ENCODE measurements around the gene DNAAF5.
A peak's percentile ranks its signal among the peaks of the same experiment; 100 is the strongest.

The DNAAF5 gene

DNA sequence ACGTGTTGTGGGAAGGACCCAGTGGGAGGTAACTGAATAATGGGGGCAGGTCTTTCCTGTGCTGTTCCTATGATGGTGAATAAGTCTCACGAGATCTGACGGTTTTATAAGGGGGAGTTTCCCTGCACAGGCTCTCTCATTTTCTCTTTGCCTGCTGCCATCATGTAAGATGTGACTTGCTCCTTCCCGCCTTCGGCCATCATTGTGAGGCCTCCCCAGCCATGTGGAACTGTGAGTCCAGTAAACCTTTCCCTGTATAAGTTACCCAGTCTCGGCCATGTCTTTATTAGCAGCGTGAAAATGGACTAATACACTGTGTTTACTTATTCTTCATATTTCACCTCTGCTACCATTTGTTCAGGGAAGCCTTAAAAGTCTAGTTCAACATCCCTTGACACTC is 2.2 kb upstream of the DNAAF5 start:
- no peak overlapping the region for H3K9ac ChIP-seq (ENCODE audit: low read length)
- H3K36me3 ChIP-seq (ENCODE audit: control insufficient read depth in 1 of 2, insufficient read depth in 2 of 2, low read depth in 1 of 2, low read length in 2 of 2) = peaks cover 6 to 8% of the 10 kb centered on the region in 2 experiments
- no peak overlapping the region for H2BK120ac ChIP-seq (ENCODE audit: low read depth, low read length)
- peaks cover 16% of the 10 kb centered on the region for H3K4me1 ChIP-seq (ENCODE audit: control insufficient read depth, insufficient read depth, low read depth, low read length)
- WGBS = 99% methylated on average over 7 of the region's 7 CpGs
- H3K9me3 ChIP-seq (ENCODE audit: control insufficient read depth, low read length) = peaks cover 4% of the 10 kb centered on the region
- H3K27ac ChIP-seq (ENCODE audit: low read length, poor library complexity, severe bottlenecking) = no peak overlapping the region
- no peak overlapping the region for H3K4me3 ChIP-seq (ENCODE audit: insufficient read depth in 1 of 2, low read depth in 1 of 2, low read length in 2 of 2)
- H3K4me2 ChIP-seq (ENCODE audit: low read length, poor library complexity, severe bottlenecking) = no peak overlapping the region
- H2BK5ac ChIP-seq (ENCODE audit: low read depth, low read length, poor library complexity, severe bottlenecking) = no peak overlapping the region
- DNase-seq = no peak
- no peak overlapping the region for H4K91ac ChIP-seq (ENCODE audit: low read length)
- H2AK5ac ChIP-seq (ENCODE audit: low read length, severe bottlenecking) = no peak overlapping the region
- H3K27me3 ChIP-seq (ENCODE audit: control insufficient read depth in 1 of 2, insufficient read depth in 1 of 2, low read length in 2 of 2) = no peaks in the 10 kb centered on the region
- H2AFZ ChIP-seq (ENCODE audit: low read depth, low read length) = no peak overlapping the region
- peaks cover 27% of the 10 kb centered on the region for H3K79me1 ChIP-seq (replicated peaks; ENCODE audit: low read length, poor library complexity, severe bottlenecking)
- no peak overlapping the region for H3K18ac ChIP-seq (ENCODE audit: low read depth in 1 of 2, low read length in 2 of 2)
- H2BK12ac ChIP-seq (ENCODE audit: low read length in 2 of 2) = no peak overlapping the region
- H3K14ac ChIP-seq (ENCODE audit: low read length in 2 of 2) = no peak overlapping the region
- no peak overlapping the region for H3K4ac ChIP-seq (ENCODE audit: low read depth in 1 of 2, low read length in 2 of 2)
- no peak overlapping the region for H3K23ac ChIP-seq (ENCODE audit: low read length in 2 of 2)
- H2BK15ac ChIP-seq (ENCODE audit: low read depth, poor library complexity, severe bottlenecking) = no peak overlapping the region
- H4K8ac ChIP-seq (ENCODE audit: low read length) = no peak overlapping the region

DNA sequence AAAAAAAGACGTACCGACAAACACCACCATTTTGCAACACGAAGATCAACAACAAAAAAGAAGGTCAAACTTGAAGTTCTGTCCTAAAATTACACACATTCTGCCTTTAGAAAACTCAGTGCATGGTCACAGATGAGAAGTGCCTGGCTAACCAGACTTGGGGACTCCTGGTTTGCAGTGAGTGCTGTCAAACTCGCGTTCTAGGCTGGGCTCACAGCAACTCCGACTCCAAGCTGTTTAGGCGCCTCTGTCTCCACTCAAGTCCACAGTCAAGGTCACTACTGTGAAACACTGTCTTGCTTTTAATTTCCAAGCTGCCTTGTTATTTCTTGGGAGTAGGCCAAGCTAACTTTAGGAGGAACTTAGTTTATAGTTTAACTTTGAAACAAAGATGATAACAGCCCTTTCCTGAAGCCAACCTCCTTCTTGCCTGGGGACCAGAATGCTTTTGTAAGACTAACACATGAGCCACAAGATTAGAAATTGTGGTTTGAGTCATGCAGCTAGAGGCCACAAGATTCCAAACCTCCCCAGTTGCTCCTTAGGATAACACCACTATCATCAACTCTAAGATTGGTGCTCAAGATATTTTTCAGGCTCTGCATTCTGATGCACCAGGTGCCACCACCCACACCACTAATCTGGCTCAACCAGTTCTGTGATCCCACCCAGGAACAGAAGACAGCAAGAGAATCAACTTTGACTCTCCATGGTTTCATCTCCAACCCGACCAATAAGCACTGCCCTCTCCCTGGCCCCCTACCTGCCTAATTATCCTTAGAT is 1.1 kb upstream of the DNAAF5 start:
- Histone ChIP-seq H2AFZ (ENCODE audit: low read depth, low read length) (no peak overlapping the region), H3K9ac (ENCODE audit: low read length) (peak overlapping the region; percentile 84), H3K27ac (ENCODE audit: low read length, poor library complexity, severe bottlenecking) (no peak overlapping the region), H3K27me3 (ENCODE audit: control insufficient read depth in 1 of 2, insufficient read depth in 1 of 2, low read length in 2 of 2) (no peaks in the 10 kb centered on the region), H3K79me1 (replicated peaks; ENCODE audit: low read length, poor library complexity, severe bottlenecking) (peaks cover 27% of the 10 kb centered on the region), H3K36me3 (ENCODE audit: control insufficient read depth in 1 of 2, insufficient read depth in 2 of 2, low read depth in 1 of 2, low read length in 2 of 2) (peaks cover 17 to 18% of the 10 kb centered on the region in 2 experiments), H3K9me3 (ENCODE audit: control insufficient read depth, low read length) (peaks cover 4% of the 10 kb centered on the region), H3K4me3 (ENCODE audit: insufficient read depth in 1 of 2, low read depth in 1 of 2, low read length in 2 of 2) (peak overlapping the region in 1 of 2 experiments; percentile 84), H2BK12ac (ENCODE audit: low read length in 2 of 2) (no peak overlapping the region), H2BK15ac (ENCODE audit: low read depth, poor library complexity, severe bottlenecking) (no peak overlapping the region), H3K14ac (ENCODE audit: low read length in 2 of 2) (no peak overlapping the region), H3K4me2 (ENCODE audit: low read length, poor library complexity, severe bottlenecking) (no peak overlapping the region), H4K91ac (ENCODE audit: low read length) (no peak overlapping the region), H3K23ac (ENCODE audit: low read length in 2 of 2) (no peak overlapping the region), H3K4me1 (ENCODE audit: control insufficient read depth, insufficient read depth, low read depth, low read length) (peaks cover 18% of the 10 kb centered on the region), H2AK5ac (ENCODE audit: low read length, severe bottlenecking) (peak overlapping the region; percentile 13), H3K4ac (ENCODE audit: low read depth in 1 of 2, low read length in 2 of 2) (peak overlapping the region in 1 of 2 experiments; percentile 87), H2BK120ac (ENCODE audit: low read depth, low read length) (no peak overlapping the region), H2BK5ac (ENCODE audit: low read depth, low read length, poor library complexity, severe bottlenecking) (no peak overlapping the region), H3K18ac (ENCODE audit: low read depth in 1 of 2, low read length in 2 of 2) (no peak overlapping the region), H4K8ac (ENCODE audit: low read length) (peak overlapping the region; percentile 76)
- 96% methylated on average over 8 of the region's 8 CpGs for WGBS
- peak; percentile 74 for DNase-seq

DNA sequence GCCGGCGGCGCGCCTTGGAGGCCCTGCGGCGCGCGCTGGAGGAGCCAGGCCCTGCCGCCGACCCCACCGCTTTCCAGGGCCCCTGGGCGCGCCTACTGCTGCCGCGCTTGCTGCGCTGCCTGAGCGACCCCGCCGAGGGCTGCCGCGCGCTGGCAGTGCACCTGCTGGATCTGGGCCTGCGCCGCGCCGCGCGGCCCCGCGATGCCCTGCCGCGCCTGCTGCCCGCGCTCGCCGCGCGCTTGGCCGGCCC is 280 bp downstream of the DNAAF5 start:
- Histone ChIP-seq H4K8ac (ENCODE audit: low read length) (peak overlapping the region; percentile 69), H3K36me3 (ENCODE audit: control insufficient read depth in 1 of 2, insufficient read depth in 2 of 2, low read depth in 1 of 2, low read length in 2 of 2) (peaks cover 26 to 29% of the 10 kb centered on the region in 2 experiments), H3K9ac (ENCODE audit: low read length) (peak overlapping the region; percentile 84), H3K79me1 (replicated peaks; ENCODE audit: low read length, poor library complexity, severe bottlenecking) (peaks cover 28% of the 10 kb centered on the region), H2BK5ac (ENCODE audit: low read depth, low read length, poor library complexity, severe bottlenecking) (no peak overlapping the region), H3K27me3 (ENCODE audit: control insufficient read depth in 1 of 2, insufficient read depth in 1 of 2, low read length in 2 of 2) (no peaks in the 10 kb centered on the region), H3K14ac (ENCODE audit: low read length in 2 of 2) (peak overlapping the region in 1 of 2 experiments; percentile 73), H2BK15ac (ENCODE audit: low read depth, poor library complexity, severe bottlenecking) (peak overlapping the region; percentile 29), H3K18ac (ENCODE audit: low read depth in 1 of 2, low read length in 2 of 2) (peak overlapping the region; percentile 8 to 81), H4K91ac (ENCODE audit: low read length) (peak overlapping the region; percentile 88), H3K27ac (ENCODE audit: low read length, poor library complexity, severe bottlenecking) (no peak overlapping the region), H3K4ac (ENCODE audit: low read depth in 1 of 2, low read length in 2 of 2) (peak overlapping the region; percentile 67 to 94), H3K9me3 (ENCODE audit: control insufficient read depth, low read length) (peaks cover under 1% of the 10 kb centered on the region), H2AK5ac (ENCODE audit: low read length, severe bottlenecking) (no peak overlapping the region), H2AFZ (ENCODE audit: low read depth, low read length) (peak overlapping the region; percentile 66), H2BK120ac (ENCODE audit: low read depth, low read length) (no peak overlapping the region), H2BK12ac (ENCODE audit: low read length in 2 of 2) (peak overlapping the region in 1 of 2 experiments; percentile 73), H3K4me1 (ENCODE audit: control insufficient read depth, insufficient read depth, low read depth, low read length) (peaks cover 27% of the 10 kb centered on the region), H3K4me2 (ENCODE audit: low read length, poor library complexity, severe bottlenecking) (peak overlapping the region; percentile 67), H3K23ac (ENCODE audit: low read length in 2 of 2) (peak overlapping the region in 1 of 2 experiments; percentile 91), H3K4me3 (ENCODE audit: insufficient read depth in 1 of 2, low read depth in 1 of 2, low read length in 2 of 2) (peak overlapping the region; percentile 84 to 96)
- no CpG with 5 or more reads among the region's 39 CpGs for WGBS
- DNase-seq = no peak

DNA sequence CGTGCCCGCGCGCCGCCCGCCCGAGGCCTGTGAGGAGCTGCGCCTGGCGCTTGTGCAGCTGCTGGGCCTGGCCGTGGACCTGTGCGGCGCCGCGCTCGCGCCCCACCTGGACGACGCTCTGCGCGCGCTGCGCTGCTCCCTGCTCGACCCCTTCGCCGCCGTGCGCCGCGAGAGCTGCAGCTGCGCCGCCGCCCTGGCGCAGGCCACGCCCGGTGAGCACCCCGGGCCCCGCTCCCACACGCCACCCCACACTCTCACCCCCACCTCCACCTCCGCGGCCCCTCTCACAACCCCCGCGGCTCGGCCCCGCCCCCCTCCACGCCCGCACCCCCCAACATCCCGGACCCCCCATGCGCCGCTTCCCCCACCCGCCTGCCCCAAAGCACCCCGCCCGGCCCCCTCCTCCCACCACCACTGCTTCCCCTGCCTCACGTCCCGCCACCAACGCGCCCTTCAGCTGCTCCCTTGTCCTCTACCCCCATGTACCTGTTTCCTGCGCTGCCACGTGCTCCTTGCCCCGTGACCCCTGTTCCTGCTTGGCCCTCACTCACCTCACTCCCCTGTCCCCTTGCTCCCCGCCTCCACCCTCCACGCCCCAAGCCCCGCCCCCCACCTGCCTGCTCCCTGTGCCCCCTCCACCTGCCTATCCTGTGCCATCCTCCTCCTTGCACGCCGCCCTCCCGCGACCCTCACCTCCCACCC is 756 bp downstream of the DNAAF5 start, which contains the start of gene PRKAR1B:
Gene PRKAR1B (minus strand): TSS at position 178 of the 702 bp plus-strand sequence. CDS start 15,776 bp downstream, outside the sequence.
- peak within 1 kb of the TSS; percentile 76 to 94 for H3K4ac ChIP-seq (ENCODE audit: low read depth in 1 of 2, low read length in 2 of 2)
- peaks cover 29 to 34% of the 10 kb centered on the region in 2 experiments for H3K36me3 ChIP-seq (ENCODE audit: control insufficient read depth in 1 of 2, insufficient read depth in 2 of 2, low read depth in 1 of 2, low read length in 2 of 2)
- H3K9ac ChIP-seq (ENCODE audit: low read length) = peak within 1 kb of the TSS; percentile 84
- H3K79me1 ChIP-seq (replicated peaks; ENCODE audit: low read length, poor library complexity, severe bottlenecking) = peaks cover 28% of the 10 kb centered on the region
- H3K23ac ChIP-seq (ENCODE audit: low read length in 2 of 2) = peak within 1 kb of the TSS in 1 of 2 experiments; percentile 91
- peak within 1 kb of the TSS; percentile 84 to 96 for H3K4me3 ChIP-seq (ENCODE audit: insufficient read depth in 1 of 2, low read depth in 1 of 2, low read length in 2 of 2)
- peak within 1 kb of the TSS; percentile 71 for H3K4me2 ChIP-seq (ENCODE audit: low read length, poor library complexity, severe bottlenecking)
- no peaks in the 10 kb centered on the region for H3K27me3 ChIP-seq (ENCODE audit: control insufficient read depth in 1 of 2, insufficient read depth in 1 of 2, low read length in 2 of 2)
- WGBS = 2% methylated on average over 31 of the region's 66 CpGs
- peak within 1 kb of the TSS; percentile 29 for H2BK15ac ChIP-seq (ENCODE audit: low read depth, poor library complexity, severe bottlenecking)
- H4K91ac ChIP-seq (ENCODE audit: low read length) = peak within 1 kb of the TSS; percentile 88
- peak within 1 kb of the TSS; percentile 94 for H2AK5ac ChIP-seq (ENCODE audit: low read length, severe bottlenecking)
- peak within 1 kb of the TSS; percentile 3 for H3K27ac ChIP-seq (ENCODE audit: low read length, poor library complexity, severe bottlenecking)
- H3K18ac ChIP-seq (ENCODE audit: low read depth in 1 of 2, low read length in 2 of 2) = peak within 1 kb of the TSS; percentile 81 to 88
- peak within 1 kb of the TSS in 1 of 2 experiments; percentile 78 for H3K14ac ChIP-seq (ENCODE audit: low read length in 2 of 2)
- peak within 1 kb of the TSS; percentile 90 for H4K8ac ChIP-seq (ENCODE audit: low read length)
- H2BK120ac ChIP-seq (ENCODE audit: low read depth, low read length) = peak within 1 kb of the TSS; percentile 42
- H2BK5ac ChIP-seq (ENCODE audit: low read depth, low read length, poor library complexity, severe bottlenecking) = peak within 1 kb of the TSS; percentile 84
- no peaks in the 10 kb centered on the region for H3K9me3 ChIP-seq (ENCODE audit: control insufficient read depth, low read length)
- H3K4me1 ChIP-seq (ENCODE audit: control insufficient read depth, insufficient read depth, low read depth, low read length) = peaks cover 32% of the 10 kb centered on the region
- DNase-seq = no peak
- H2AFZ ChIP-seq (ENCODE audit: low read depth, low read length) = peak within 1 kb of the TSS; percentile 66
- peak within 1 kb of the TSS in 1 of 2 experiments; percentile 73 for H2BK12ac ChIP-seq (ENCODE audit: low read length in 2 of 2)

Measured in mesenchymal stem cell (in vitro differentiated cells and primary cell).